WTC11 (cell line): Measurements from ENCODE around the gene FBLN5.

Experiments
- ATF1 ChIP-seq: sonication (generic); formaldehyde crosslinking; IDR thresholded peaks from 2 replicates; pipeline ENCODE4 v1.8.1; 2023; ENCODE audit warnings: mild to moderate bottlenecking, moderate library complexity, missing genetic modification reagents
- CREB1 ChIP-seq: sonication (generic); formaldehyde crosslinking; IDR thresholded peaks from 2 replicates; pipeline ENCODE4 v1.8.0; 2023; ENCODE audit warnings: mild to moderate bottlenecking, missing genetic modification reagents
- ESRRA ChIP-seq: sonication (generic); formaldehyde crosslinking; IDR thresholded peaks from 2 replicates; pipeline ENCODE4 v1.8.1; 2022; ENCODE audit warnings: mild to moderate bottlenecking, missing genetic modification reagents, borderline replicate concordance
- IRF2 ChIP-seq: sonication (generic); formaldehyde crosslinking; IDR thresholded peaks from 2 replicates; pipeline ENCODE4 v1.8.0; 2022; ENCODE audit warnings: low read depth, missing genetic modification reagents, borderline replicate concordance
- MAX ChIP-seq: sonication (generic); formaldehyde crosslinking; IDR thresholded peaks from 2 replicates; pipeline ENCODE4 v1.8.0; 2022; ENCODE audit warnings: mild to moderate bottlenecking, missing genetic modification reagents
- NR2C2 ChIP-seq: sonication (generic); formaldehyde crosslinking; IDR thresholded peaks from 2 replicates; pipeline ENCODE4 v1.8.0; 2022; ENCODE audit warnings: mild to moderate bottlenecking, missing genetic modification reagents
- SP1 ChIP-seq: sonication (generic); formaldehyde crosslinking; conservative IDR thresholded peaks from 2 replicates; pipeline ENCODE4 v1.8.1; 2022; ENCODE audit warnings: missing genetic modification reagents
- USF1 ChIP-seq: sonication (generic); formaldehyde crosslinking; IDR thresholded peaks from 2 replicates; pipeline ENCODE4 v1.8.0; 2022; ENCODE audit warnings: mild to moderate bottlenecking, missing genetic modification reagents
- TF ChIP-seq, protein P1 (sequence below): fragments of 200-600 bp; IDR thresholded peaks from 2 replicates; pipeline ENCODE4 v1.8.0; 2022; ENCODE audit warnings: antibody characterized with exemption

GRCh38 chr14:91957876-91958313 is 10.4 kb upstream of the FBLN5 start:
- TF ChIP-seq, protein P1, sequence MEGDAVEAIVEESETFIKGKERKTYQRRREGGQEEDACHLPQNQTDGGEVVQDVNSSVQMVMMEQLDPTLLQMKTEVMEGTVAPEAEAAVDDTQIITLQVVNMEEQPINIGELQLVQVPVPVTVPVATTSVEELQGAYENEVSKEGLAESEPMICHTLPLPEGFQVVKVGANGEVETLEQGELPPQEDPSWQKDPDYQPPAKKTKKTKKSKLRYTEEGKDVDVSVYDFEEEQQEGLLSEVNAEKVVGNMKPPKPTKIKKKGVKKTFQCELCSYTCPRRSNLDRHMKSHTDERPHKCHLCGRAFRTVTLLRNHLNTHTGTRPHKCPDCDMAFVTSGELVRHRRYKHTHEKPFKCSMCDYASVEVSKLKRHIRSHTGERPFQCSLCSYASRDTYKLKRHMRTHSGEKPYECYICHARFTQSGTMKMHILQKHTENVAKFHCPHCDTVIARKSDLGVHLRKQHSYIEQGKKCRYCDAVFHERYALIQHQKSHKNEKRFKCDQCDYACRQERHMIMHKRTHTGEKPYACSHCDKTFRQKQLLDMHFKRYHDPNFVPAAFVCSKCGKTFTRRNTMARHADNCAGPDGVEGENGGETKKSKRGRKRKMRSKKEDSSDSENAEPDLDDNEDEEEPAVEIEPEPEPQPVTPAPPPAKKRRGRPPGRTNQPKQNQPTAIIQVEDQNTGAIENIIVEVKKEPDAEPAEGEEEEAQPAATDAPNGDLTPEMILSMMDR: no peak
- TF ChIP-seq USF1 (no peak), SP1 (CRISPR knock-in tag) (no peak), CREB1 (CRISPR knock-in tag) (no peak), ATF1 (CRISPR knock-in tag) (no peak), NR2C2 (no peak), ESRRA (CRISPR knock-in tag) (no peak), IRF2 (CRISPR knock-in tag) (no peak), MAX (CRISPR knock-in tag) (no peak)
